Vagina (tissue), 2 donors: ENCODE measurements around the gene GPR34.

ENCODE experiments used
- POLR2A ChIP-seq, 2 donors: fragments of 450-650 bp; IDR thresholded peaks; one replicate each; pipeline ENCODE4 v1.6.1; 2017; ENCODE audit warnings: antibody characterized with exemption in 2 of 2, mild to moderate bottlenecking in 2 of 2, moderate library complexity in 2 of 2
- TF ChIP-seq, protein P1 (sequence below), 3 experiments: fragments of 450-650 bp in 2 of 3; fragments of 200-600 bp in 1 of 3; sonication (generic) in 1 of 3; IDR thresholded peaks; one replicate each; pipeline ENCODE4 v1.5.1; 2017 to 2019; ENCODE audit warnings: antibody characterized with exemption in 3 of 3, mild to moderate bottlenecking in 2 of 3, moderate library complexity in 2 of 3

DNA sequence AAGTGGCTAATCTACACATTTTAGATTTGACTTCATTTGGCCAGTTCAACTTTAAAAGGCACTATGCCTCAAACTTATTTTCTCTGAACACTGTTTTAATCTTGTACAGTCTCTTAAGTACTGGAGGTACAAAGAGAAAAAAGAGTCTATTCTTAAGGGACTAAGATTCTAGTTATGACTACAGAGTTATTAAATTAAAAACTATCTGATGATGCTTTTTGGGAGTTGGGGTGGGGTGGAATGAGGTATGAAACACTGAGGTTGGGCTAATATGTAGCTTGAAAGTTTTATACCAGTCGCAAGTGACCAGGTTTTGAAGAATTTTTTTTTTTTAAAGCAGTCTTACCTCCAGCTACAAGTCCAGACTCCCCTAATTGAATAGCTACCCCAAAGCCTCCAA, 17.7 kb upstream of the GPR34 start:
- TF ChIP-seq POLR2A (IDR thresholded peaks at IDR 0.05) = no peak
- TF ChIP-seq, protein P1, sequence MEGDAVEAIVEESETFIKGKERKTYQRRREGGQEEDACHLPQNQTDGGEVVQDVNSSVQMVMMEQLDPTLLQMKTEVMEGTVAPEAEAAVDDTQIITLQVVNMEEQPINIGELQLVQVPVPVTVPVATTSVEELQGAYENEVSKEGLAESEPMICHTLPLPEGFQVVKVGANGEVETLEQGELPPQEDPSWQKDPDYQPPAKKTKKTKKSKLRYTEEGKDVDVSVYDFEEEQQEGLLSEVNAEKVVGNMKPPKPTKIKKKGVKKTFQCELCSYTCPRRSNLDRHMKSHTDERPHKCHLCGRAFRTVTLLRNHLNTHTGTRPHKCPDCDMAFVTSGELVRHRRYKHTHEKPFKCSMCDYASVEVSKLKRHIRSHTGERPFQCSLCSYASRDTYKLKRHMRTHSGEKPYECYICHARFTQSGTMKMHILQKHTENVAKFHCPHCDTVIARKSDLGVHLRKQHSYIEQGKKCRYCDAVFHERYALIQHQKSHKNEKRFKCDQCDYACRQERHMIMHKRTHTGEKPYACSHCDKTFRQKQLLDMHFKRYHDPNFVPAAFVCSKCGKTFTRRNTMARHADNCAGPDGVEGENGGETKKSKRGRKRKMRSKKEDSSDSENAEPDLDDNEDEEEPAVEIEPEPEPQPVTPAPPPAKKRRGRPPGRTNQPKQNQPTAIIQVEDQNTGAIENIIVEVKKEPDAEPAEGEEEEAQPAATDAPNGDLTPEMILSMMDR (IDR thresholded peaks at IDR 0.05) = no peak
